OCI-LY1 (cell line): ENCODE results near the gene ITSN1.

ENCODE experiments used
- H2AFZ ChIP-seq: fragments of 200-600 bp; sonication (generic), shearing (Covaris generic); 2 replicates; pipeline ENCODE4 v1.6.0; 2014; ENCODE audit warnings: antibody characterized with exemption, mild to moderate bottlenecking, low read length
- H3F3A ChIP-seq: fragments of 200-600 bp; sonication (generic), shearing (Covaris generic); 2 replicates; pipeline ENCODE4 v1.6.0; 2014; ENCODE audit warnings: mild to moderate bottlenecking, antibody characterized with exemption, low read length, moderate library complexity; ENCODE audit not compliant: insufficient read depth
- H3K27ac ChIP-seq: fragments of 200-600 bp; sonication (generic); 2 replicates; pipeline ENCODE4 v1.5.1; 2014; ENCODE audit warnings: low read length, mixed run types, mild to moderate bottlenecking, low read depth; ENCODE audit not compliant: poor library complexity, severe bottlenecking
- H3K27me3 ChIP-seq: fragments of 200-600 bp; sonication (generic); 2 replicates; pipeline ENCODE4 v1.6.0; 2014; ENCODE audit warnings: antibody characterized with exemption, mild to moderate bottlenecking, low read length, moderate library complexity; ENCODE audit not compliant: insufficient read depth
- H3K36me3 ChIP-seq: fragments of 200-600 bp; sonication (generic); 2 replicates; pipeline ENCODE4 v1.6.1; 2014; ENCODE audit warnings: mild to moderate bottlenecking, antibody characterized with exemption, low read length, moderate library complexity, mixed read lengths; ENCODE audit not compliant: insufficient read depth
- H3K4me1 ChIP-seq: fragments of 200-600 bp; sonication (generic); 2 replicates; pipeline ENCODE4 v1.5.1; 2014; ENCODE audit warnings: mild to moderate bottlenecking, low read length, moderate library complexity; ENCODE audit not compliant: insufficient read depth, severe bottlenecking
- H3K4me2 ChIP-seq: fragments of 200-600 bp; sonication (generic), shearing (Covaris generic); 2 replicates; pipeline ENCODE4 v1.6.1; 2014; ENCODE audit warnings: low read length
- H3K4me3 ChIP-seq: fragments of 200-600 bp; sonication (generic); 2 replicates; pipeline ENCODE4 v1.5.1; 2014; ENCODE audit warnings: low read length, low read depth, mild to moderate bottlenecking, mixed read lengths; ENCODE audit not compliant: poor library complexity, severe bottlenecking
- H3K79me2 ChIP-seq: fragments of 200-600 bp; shearing (Covaris generic); 2 replicates; pipeline ENCODE4 v1.6.1; 2016; ENCODE audit warnings: mixed run types, low read length, mixed read lengths; ENCODE audit not compliant: insufficient read depth
- H3K9ac ChIP-seq: fragments of 200-600 bp; sonication (generic), shearing (Covaris generic); 2 replicates; pipeline ENCODE4 v1.6.1; 2014; ENCODE audit warnings: mild to moderate bottlenecking, low read length, mixed read lengths
- H3K9me2 ChIP-seq: fragments of 200-600 bp; sonication (generic), shearing (Covaris generic); 2 replicates; pipeline ENCODE4 v1.6.1; 2014; ENCODE audit warnings: low read depth, mild to moderate bottlenecking, low read length, mixed read lengths
- H3K9me3 ChIP-seq: fragments of 200-600 bp; shearing (Covaris generic); 2 replicates; pipeline ENCODE4 v1.6.1; 2014; ENCODE audit warnings: low read length, mixed read lengths
- H4K20me1 ChIP-seq: fragments of 200-600 bp; sonication (generic), shearing (Covaris generic); 2 replicates; pipeline ENCODE4 v1.6.0; 2016; ENCODE audit warnings: mild to moderate bottlenecking, low read length; ENCODE audit not compliant: insufficient read depth
- EZH2 ChIP-seq: fragments of 200-600 bp; sonication (generic), shearing (Covaris generic); IDR thresholded peaks from 2 replicates; pipeline ENCODE4 v1.8.0; 2017; ENCODE audit warnings: borderline replicate concordance, mixed run types, mild to moderate bottlenecking, antibody characterized with exemption, low read length, moderate library complexity, mixed read lengths
- TF ChIP-seq, protein P1 (sequence below): fragments of 200-600 bp; sonication (generic), shearing (Covaris generic); IDR thresholded peaks from 2 replicates; pipeline ENCODE4 v1.5.1; 2017; ENCODE audit warnings: mild to moderate bottlenecking, antibody characterized with exemption, low read length, moderate library complexity, mixed read lengths

ITSN1 gene

GRCh38 chr21:33775100-33775828, 133.0 kb downstream of the ITSN1 start:
- H3K36me3 ChIP-seq, result no peaks in the 10 kb centered on the region
- no peak overlapping the region for H3K4me3 ChIP-seq

DNA sequence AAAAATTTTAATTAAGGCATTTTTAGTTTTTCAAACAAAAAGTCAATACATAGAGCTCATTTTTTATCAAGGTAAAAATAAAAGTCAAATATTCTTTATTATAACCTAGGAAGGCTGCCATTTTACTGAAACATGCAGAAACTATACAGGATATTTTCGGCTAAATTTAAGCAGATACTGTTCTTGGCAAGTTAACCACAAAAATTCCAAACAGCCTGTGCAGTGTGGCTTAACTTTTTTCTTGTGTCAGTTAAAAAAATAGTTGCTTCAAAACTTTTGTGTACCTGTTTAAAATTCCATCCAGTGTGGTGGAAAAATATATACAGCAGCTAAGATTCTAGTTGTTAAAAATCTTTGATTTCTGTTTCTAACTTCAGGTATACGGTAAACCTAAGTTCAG, 138.3 kb downstream of the ITSN1 start:
- H3K79me2 ChIP-seq, result no peaks in the 10 kb centered on the region
- no peaks in the 10 kb centered on the region for H3K27me3 ChIP-seq
- no peaks in the 10 kb centered on the region for H3K9me2 ChIP-seq
- H4K20me1 ChIP-seq, result no peaks in the 10 kb centered on the region
- TF ChIP-seq EZH2, result no peak
- TF ChIP-seq, protein P1, sequence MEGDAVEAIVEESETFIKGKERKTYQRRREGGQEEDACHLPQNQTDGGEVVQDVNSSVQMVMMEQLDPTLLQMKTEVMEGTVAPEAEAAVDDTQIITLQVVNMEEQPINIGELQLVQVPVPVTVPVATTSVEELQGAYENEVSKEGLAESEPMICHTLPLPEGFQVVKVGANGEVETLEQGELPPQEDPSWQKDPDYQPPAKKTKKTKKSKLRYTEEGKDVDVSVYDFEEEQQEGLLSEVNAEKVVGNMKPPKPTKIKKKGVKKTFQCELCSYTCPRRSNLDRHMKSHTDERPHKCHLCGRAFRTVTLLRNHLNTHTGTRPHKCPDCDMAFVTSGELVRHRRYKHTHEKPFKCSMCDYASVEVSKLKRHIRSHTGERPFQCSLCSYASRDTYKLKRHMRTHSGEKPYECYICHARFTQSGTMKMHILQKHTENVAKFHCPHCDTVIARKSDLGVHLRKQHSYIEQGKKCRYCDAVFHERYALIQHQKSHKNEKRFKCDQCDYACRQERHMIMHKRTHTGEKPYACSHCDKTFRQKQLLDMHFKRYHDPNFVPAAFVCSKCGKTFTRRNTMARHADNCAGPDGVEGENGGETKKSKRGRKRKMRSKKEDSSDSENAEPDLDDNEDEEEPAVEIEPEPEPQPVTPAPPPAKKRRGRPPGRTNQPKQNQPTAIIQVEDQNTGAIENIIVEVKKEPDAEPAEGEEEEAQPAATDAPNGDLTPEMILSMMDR, result no peak
- H3K4me2 ChIP-seq, result no peak overlapping the region
- H3K27ac ChIP-seq, result no peak overlapping the region
- H3K4me3 ChIP-seq, result no peak overlapping the region
- no peaks in the 10 kb centered on the region for H3K9me3 ChIP-seq
- no peak overlapping the region for H2AFZ ChIP-seq
- no peaks in the 10 kb centered on the region for H3F3A ChIP-seq
- H3K9ac ChIP-seq, result no peak overlapping the region
- no peaks in the 10 kb centered on the region for H3K4me1 ChIP-seq
- H3K36me3 ChIP-seq, result no peaks in the 10 kb centered on the region

More at GRCh38 chr21:33775100-33775828, 133.0 kb downstream of the ITSN1 start:
- no peak overlapping the region for H2AFZ ChIP-seq
- no peaks in the 10 kb centered on the region for H3K9me3 ChIP-seq
- H4K20me1 ChIP-seq, result no peaks in the 10 kb centered on the region
- TF ChIP-seq, protein P1, result no peak
- no peak for TF ChIP-seq EZH2
- no peaks in the 10 kb centered on the region for H3F3A ChIP-seq
- no peaks in the 10 kb centered on the region for H3K27me3 ChIP-seq
- no peak overlapping the region for H3K4me2 ChIP-seq
- no peaks in the 10 kb centered on the region for H3K9me2 ChIP-seq
- H3K4me1 ChIP-seq, result no peaks in the 10 kb centered on the region
- H3K79me2 ChIP-seq, result no peaks in the 10 kb centered on the region
- H3K9ac ChIP-seq, result no peak overlapping the region
- H3K27ac ChIP-seq, result no peak overlapping the region

DNA sequence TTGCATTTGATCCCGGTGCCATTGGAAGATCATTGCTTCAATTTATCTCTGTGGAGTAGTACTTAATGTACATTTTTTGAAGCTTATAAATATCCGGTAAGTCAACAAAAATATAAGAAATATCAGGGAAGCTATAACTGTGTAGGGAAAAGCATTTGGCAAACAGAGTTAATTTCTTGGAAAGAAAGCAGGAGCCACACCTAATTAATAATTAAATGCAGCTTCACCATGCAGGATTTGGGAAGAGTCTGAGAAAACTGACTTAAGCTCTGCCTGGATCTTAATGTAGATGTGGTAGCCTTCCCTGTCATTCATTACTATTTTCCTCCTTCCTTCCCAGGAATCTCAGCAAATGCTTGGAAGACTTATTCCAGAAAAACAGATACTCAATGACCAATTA, 138.8 kb downstream of the ITSN1 start:
- Histone ChIP-seq H3F3A (no peaks in the 10 kb centered on the region), H3K9ac (no peak overlapping the region), H3K79me2 (no peaks in the 10 kb centered on the region), H3K27ac (no peak overlapping the region), H3K9me3 (no peaks in the 10 kb centered on the region), H4K20me1 (no peaks in the 10 kb centered on the region), H3K36me3 (no peaks in the 10 kb centered on the region), H3K4me1 (no peaks in the 10 kb centered on the region), H3K4me3 (no peak overlapping the region), H2AFZ (no peak overlapping the region), H3K9me2 (no peaks in the 10 kb centered on the region), H3K4me2 (no peak overlapping the region), H3K27me3 (no peaks in the 10 kb centered on the region)
- TF ChIP-seq, protein P1, result no peak
- no peak for TF ChIP-seq EZH2
